ENCODE measurements around the gene ASTN2.

Gene ASTN2

GRCh38 chr9:116668970-116669695, 745.7 kb downstream of the ASTN2 start:
- no peak for DNase-seq (ENCODE audit: low read depth in 2 of 2)

GRCh38 chr9:116663581-116663980, 751.3 kb downstream of the ASTN2 start:
- no peak for DNase-seq (ENCODE audit: low read depth in 2 of 2)

- DNase-seq (ENCODE audit: low read depth in 2 of 2) = no peak
Observed at GRCh38 chr9:116662646-116663310, 752.1 kb downstream of the ASTN2 start.

GRCh38 chr9:116661037-116661954, 753.6 kb downstream of the ASTN2 start:
- DNase-seq (ENCODE audit: low read depth in 2 of 2) = no peak

GRCh38 chr9:116658265-116658664, 756.6 kb downstream of the ASTN2 start:
- no peak for DNase-seq (ENCODE audit: low read depth in 2 of 2)

GRCh38 chr9:116656977-116657376, 757.9 kb downstream of the ASTN2 start:
- no peak for DNase-seq (ENCODE audit: low read depth in 2 of 2)

- DNase-seq (ENCODE audit: low read depth in 2 of 2) = no peak
Observed at GRCh38 chr9:116656501-116656971, 758.3 kb downstream of the ASTN2 start.

- DNase-seq (ENCODE audit: low read depth in 2 of 2) = no peak
Observed at GRCh38 chr9:116654059-116654355, 760.9 kb downstream of the ASTN2 start.

- no peak for DNase-seq (ENCODE audit: low read depth in 2 of 2)
Observed at GRCh38 chr9:116653348-116654058, 761.4 kb downstream of the ASTN2 start.

GRCh38 chr9:116647515-116647809, 767.4 kb downstream of the ASTN2 start:
- no peak for DNase-seq (ENCODE audit: low read depth in 2 of 2)

- DNase-seq (ENCODE audit: low read depth in 2 of 2) = no peak
Observed at GRCh38 chr9:116646661-116647514, 768.0 kb downstream of the ASTN2 start.

GRCh38 chr9:116644091-116644688, 770.7 kb downstream of the ASTN2 start:
- no peak for DNase-seq (ENCODE audit: low read depth in 2 of 2)

GRCh38 chr9:116643691-116644090, 771.2 kb downstream of the ASTN2 start:
- no peak for DNase-seq (ENCODE audit: low read depth in 2 of 2)

GRCh38 chr9:116641292-116642059, 773.4 kb downstream of the ASTN2 start:
- DNase-seq (ENCODE audit: low read depth in 2 of 2) = no peak

- no peak for DNase-seq (ENCODE audit: low read depth in 2 of 2)
Observed at GRCh38 chr9:116639251-116639741, 775.6 kb downstream of the ASTN2 start.

GRCh38 chr9:116635908-116636307, 778.9 kb downstream of the ASTN2 start:
- no peak for DNase-seq (ENCODE audit: low read depth in 2 of 2)

GRCh38 chr9:116632990-116633838, 781.6 kb downstream of the ASTN2 start:
- no peak for DNase-seq (ENCODE audit: low read depth in 2 of 2)

- DNase-seq (ENCODE audit: low read depth in 2 of 2) = no peak
Observed at GRCh38 chr9:116629634-116630033, 785.2 kb downstream of the ASTN2 start.

GRCh38 chr9:116628716-116629115, 786.1 kb downstream of the ASTN2 start:
- no peak for DNase-seq (ENCODE audit: low read depth in 2 of 2)
